ENCODE results near the gene TSPO2. TPM values are rescaled to one million over a fixed set of nuclear protein-coding genes. Genes with fewer than 3 reads are reported as not detected.

Gene TSPO2
- total and polyA plus RNA-seq, 12 donors, result 0.44 TPM; not detected in 11

DNA sequence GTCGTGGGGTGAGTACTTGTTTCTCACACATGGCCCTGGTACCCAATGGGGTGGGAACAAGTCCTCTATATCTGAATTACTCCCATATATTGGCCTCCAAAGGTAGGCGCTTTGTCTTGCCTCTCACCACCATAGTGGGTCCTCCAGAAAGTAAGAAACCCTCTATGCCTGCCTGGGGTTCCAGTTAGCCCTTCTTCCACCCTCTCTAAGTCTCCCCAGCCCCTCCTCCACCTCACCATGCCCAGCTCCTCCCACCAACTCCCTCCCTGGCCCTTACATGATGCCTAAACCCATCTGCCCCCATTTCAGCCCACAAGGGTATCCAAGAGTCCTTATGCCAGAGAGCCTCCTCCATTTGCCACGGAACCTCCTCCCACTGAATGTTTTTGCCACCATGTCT lies 884 bp downstream of the TSPO2 start:
- 88 to 96% (median 93%) methylated on average over 3 of the region's 3 CpGs for WGBS, 4 donors
- H3K27me3 ChIP-seq, result no peaks in the 10 kb centered on the region
- no peak overlapping the region for H3K27ac ChIP-seq
- DNase-seq, result no peak
- H3K36me3 ChIP-seq (replicated peaks in 1 of 2), result no peaks in the 10 kb centered on the region
- intact Hi-C loops (cut with DNase I), result no loop called here
- H3K9me3 ChIP-seq (replicated peaks in 1 of 3), result no peaks in the 10 kb centered on the region
- no peaks in the 10 kb centered on the region for H3K4me1 ChIP-seq (replicated peaks in 1 of 2)
- TF ChIP-seq, protein P1, sequence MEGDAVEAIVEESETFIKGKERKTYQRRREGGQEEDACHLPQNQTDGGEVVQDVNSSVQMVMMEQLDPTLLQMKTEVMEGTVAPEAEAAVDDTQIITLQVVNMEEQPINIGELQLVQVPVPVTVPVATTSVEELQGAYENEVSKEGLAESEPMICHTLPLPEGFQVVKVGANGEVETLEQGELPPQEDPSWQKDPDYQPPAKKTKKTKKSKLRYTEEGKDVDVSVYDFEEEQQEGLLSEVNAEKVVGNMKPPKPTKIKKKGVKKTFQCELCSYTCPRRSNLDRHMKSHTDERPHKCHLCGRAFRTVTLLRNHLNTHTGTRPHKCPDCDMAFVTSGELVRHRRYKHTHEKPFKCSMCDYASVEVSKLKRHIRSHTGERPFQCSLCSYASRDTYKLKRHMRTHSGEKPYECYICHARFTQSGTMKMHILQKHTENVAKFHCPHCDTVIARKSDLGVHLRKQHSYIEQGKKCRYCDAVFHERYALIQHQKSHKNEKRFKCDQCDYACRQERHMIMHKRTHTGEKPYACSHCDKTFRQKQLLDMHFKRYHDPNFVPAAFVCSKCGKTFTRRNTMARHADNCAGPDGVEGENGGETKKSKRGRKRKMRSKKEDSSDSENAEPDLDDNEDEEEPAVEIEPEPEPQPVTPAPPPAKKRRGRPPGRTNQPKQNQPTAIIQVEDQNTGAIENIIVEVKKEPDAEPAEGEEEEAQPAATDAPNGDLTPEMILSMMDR (IDR thresholded peaks at IDR 0.05), result no peak
- TF ChIP-seq POLR2A (IDR thresholded peaks at IDR 0.05), result no peak
- H3K4me3 ChIP-seq, result no peak overlapping the region

DNA sequence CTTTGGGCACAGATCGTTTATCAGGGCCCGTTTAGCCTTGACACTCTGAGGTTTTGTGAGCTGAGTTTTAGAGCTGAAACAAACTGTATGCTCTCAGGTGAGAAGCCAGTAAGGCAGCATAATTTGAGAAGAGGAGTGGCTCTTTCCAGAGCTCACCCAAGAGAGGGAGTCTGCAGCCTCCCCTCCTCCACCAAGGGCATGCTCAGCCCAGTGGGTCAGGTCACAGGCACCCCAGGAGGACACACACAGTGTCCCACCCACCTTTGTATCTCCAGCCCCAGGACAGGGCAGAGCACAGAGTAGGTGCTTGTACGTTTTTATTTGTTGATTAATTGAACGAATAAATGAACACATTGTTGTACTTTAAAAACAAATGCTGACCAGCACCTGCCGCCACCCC lies 3.4 kb downstream of the TSPO2 start:
- TF ChIP-seq, protein P1 (IDR thresholded peaks at IDR 0.05), result no peak
- TF ChIP-seq POLR2A (IDR thresholded peaks at IDR 0.05), result no peak
- Histone ChIP-seq H3K36me3 (replicated peaks in 1 of 2) (no peaks in the 10 kb centered on the region), H3K9me3 (replicated peaks in 1 of 3) (no peaks in the 10 kb centered on the region), H3K4me1 (replicated peaks in 1 of 2) (no peaks in the 10 kb centered on the region), H3K27ac (no peak overlapping the region), H3K27me3 (no peaks in the 10 kb centered on the region), H3K4me3 (no peak overlapping the region)
- no peak for DNase-seq
- WGBS, 4 donors, result 60 to 70% (median 63%) methylated on average over 5 of the region's 5 CpGs
- intact Hi-C loops (cut with DNase I), result no loop called here

DNA sequence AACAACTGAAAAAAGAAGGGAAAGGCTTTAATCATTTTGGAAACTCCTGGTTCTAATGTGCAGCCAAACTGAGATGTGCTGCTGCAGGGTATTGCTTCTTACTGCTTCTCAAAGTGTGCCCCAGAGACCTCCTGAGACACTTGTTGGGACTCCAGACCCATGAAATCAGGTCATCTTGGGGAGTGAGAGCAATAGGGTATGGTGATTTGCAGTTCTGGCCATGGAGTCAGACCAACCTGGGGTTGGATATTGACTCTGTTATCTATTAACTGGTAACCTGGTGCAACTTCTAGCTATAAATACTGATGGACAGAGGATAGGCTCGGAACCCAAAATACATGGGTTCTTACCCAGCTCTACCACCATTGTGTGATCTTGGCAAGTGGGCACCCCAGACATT lies 3.8 kb downstream of the TSPO2 start:
- Histone ChIP-seq H3K9me3 (replicated peaks in 1 of 3) (no peaks in the 10 kb centered on the region), H3K4me1 (replicated peaks in 1 of 2) (no peaks in the 10 kb centered on the region), H3K4me3 (no peak overlapping the region), H3K27me3 (no peaks in the 10 kb centered on the region), H3K36me3 (replicated peaks in 1 of 2) (no peaks in the 10 kb centered on the region), H3K27ac (no peak overlapping the region)
- 94 to 100% (median 100%) methylated on average over 1 of the region's 1 CpG for WGBS, 4 donors
- no peak for TF ChIP-seq POLR2A (IDR thresholded peaks at IDR 0.05)
- TF ChIP-seq, protein P1 (IDR thresholded peaks at IDR 0.05), result no peak
- intact Hi-C loops (cut with DNase I), result no loop called here
- no peak for DNase-seq

DNA sequence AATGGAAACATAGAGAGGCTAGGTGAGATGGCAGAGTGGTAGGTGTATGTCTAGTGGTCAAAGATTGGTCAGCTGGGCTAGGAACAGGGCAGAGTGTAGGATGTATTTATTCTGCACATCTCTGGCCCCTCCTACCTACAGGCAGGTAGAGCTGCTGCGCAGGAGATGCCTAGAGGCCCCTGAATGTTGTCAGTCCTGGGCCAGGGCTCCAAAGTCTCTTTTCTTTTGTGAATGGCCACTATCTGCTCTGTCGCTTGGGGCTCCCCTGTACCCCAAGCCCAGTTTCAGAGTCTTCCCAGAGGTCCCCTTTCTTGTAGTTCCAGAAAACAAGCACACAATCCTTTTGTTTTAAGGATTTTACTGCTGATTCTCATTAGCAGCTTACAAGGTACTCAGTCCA lies 5.0 kb downstream of the TSPO2 start:
- TF ChIP-seq POLR2A (IDR thresholded peaks at IDR 0.05), result no peak
- TF ChIP-seq, protein P1 (IDR thresholded peaks at IDR 0.05), result no peak
- 96 to 100% (median 98%) methylated on average over 2 of the region's 2 CpGs for WGBS, 4 donors
- no peak for DNase-seq

More for the DNA sequence above, 5.0 kb downstream of the TSPO2 start:
- no peaks in the 10 kb centered on the region for H3K27me3 ChIP-seq
- intact Hi-C loops (cut with DNase I), result no loop called here
- H3K36me3 ChIP-seq (replicated peaks in 1 of 2), result no peaks in the 10 kb centered on the region
- H3K9me3 ChIP-seq (replicated peaks in 1 of 3), result no peaks in the 10 kb centered on the region
- no peak overlapping the region for H3K27ac ChIP-seq
- H3K4me1 ChIP-seq (replicated peaks in 1 of 2), result no peaks in the 10 kb centered on the region
- H3K4me3 ChIP-seq, result no peak overlapping the region
